Peyer's patch (tissue), 4 donors: ENCODE results near the gene CLEC16A. TPM values are rescaled to one million over a fixed set of nuclear protein-coding genes. Genes with fewer than 3 reads are reported as not detected.
A peak's percentile ranks its signal among the peaks of the same experiment; 100 is the strongest.

ENCODE experiments used
- DNase-seq, 3 donors: peaks; one replicate each; pipeline ENCODE4 v3.0.0-alpha.2; 2017 to 2019
- H3K27ac ChIP-seq, 4 donors: fragments of 200-600 bp; sonication (generic); one replicate each; pipeline ENCODE4 v1.5.1; 2016 to 2019
- H3K27me3 ChIP-seq, 2 donors: fragments of 200-600 bp; sonication (generic); one replicate each; pipeline ENCODE4 v1.5.1; 2019
- H3K36me3 ChIP-seq, 3 donors: fragments of 200-600 bp; sonication (generic); one replicate each; pipeline ENCODE4 v1.5.1; 2016 to 2019
- H3K4me1 ChIP-seq, 4 donors: fragments of 200-600 bp; sonication (generic); one replicate each; pipeline ENCODE4 v1.5.1; 2016 to 2019
- H3K4me3 ChIP-seq, 4 donors: fragments of 200-600 bp; sonication (generic); 1 replicate in 3 of 4; 2 replicates in 1 of 4; pipeline ENCODE4 v1.5.1; 2016 to 2019; ENCODE audit warnings: mild to moderate bottlenecking in 1 of 4
- H3K9me3 ChIP-seq, 4 donors: fragments of 200-600 bp; sonication (generic); one replicate each; pipeline ENCODE4 v1.5.1; 2016 to 2019; ENCODE audit warnings: mild to moderate bottlenecking in 1 of 4
- POLR2A ChIP-seq, 2 donors: fragments of 450-650 bp; IDR thresholded peaks; one replicate each; pipeline ENCODE4 v1.5.1; 2017; ENCODE audit warnings: antibody characterized with exemption in 2 of 2, mild to moderate bottlenecking in 2 of 2, moderate library complexity in 2 of 2
- total RNA-seq, 4 donors: library from RNA; depleted of rRNA; stranded (reverse); fragments of >200 nt; gene quantifications; one replicate each; pipeline ENCODE4 v1.1.0, GENCODE V29; 2016
- TF ChIP-seq, protein P1 (sequence below), 6 experiments: fragments of 450-650 bp in 4 of 6; fragments of 200-600 bp in 2 of 6; sonication (generic) in 1 of 6; IDR thresholded peaks; one replicate each; pipeline ENCODE4 v1.5.1; 2017 to 2019; ENCODE audit warnings: antibody characterized with exemption in 6 of 6, mild to moderate bottlenecking in 3 of 6, moderate library complexity in 1 of 6

CLEC16A gene
- total RNA-seq, 4 donors from 2014 or later: 37.8 to 139 (median 64.3) TPM

DNA sequence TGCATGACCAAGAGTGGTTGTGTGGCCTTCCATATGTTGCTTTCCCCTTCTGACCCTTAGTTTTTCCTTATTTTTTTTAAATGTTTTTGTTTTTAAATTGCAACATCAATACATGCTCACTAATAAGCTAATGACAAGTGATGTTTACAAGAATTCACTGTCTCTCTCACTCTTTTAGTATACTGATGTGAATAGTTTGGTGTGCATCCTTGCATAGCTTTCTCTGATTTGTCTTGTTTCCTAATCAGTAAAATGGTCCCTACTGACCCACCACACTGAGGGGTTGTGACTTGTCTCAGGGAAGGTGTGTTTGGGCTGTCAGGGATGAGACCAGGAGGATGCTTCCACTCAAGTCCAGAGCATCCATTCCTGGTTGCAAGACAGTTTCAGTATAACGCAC is 41.4 kb upstream of the CLEC16A start:
- Histone ChIP-seq H3K27me3 (no peaks in the 10 kb centered on the region), H3K4me1 (no peaks in the 10 kb centered on the region), H3K27ac (no peak overlapping the region), H3K9me3 (no peaks in the 10 kb centered on the region), H3K36me3 (peaks cover 0 to 59% (median 0%) of the 10 kb centered on the region in 3 donors), H3K4me3 (no peak overlapping the region)
- TF ChIP-seq, protein P1, sequence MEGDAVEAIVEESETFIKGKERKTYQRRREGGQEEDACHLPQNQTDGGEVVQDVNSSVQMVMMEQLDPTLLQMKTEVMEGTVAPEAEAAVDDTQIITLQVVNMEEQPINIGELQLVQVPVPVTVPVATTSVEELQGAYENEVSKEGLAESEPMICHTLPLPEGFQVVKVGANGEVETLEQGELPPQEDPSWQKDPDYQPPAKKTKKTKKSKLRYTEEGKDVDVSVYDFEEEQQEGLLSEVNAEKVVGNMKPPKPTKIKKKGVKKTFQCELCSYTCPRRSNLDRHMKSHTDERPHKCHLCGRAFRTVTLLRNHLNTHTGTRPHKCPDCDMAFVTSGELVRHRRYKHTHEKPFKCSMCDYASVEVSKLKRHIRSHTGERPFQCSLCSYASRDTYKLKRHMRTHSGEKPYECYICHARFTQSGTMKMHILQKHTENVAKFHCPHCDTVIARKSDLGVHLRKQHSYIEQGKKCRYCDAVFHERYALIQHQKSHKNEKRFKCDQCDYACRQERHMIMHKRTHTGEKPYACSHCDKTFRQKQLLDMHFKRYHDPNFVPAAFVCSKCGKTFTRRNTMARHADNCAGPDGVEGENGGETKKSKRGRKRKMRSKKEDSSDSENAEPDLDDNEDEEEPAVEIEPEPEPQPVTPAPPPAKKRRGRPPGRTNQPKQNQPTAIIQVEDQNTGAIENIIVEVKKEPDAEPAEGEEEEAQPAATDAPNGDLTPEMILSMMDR (IDR thresholded peaks at IDR 0.05): no peak
- TF ChIP-seq POLR2A (IDR thresholded peaks at IDR 0.05): no peak
- DNase-seq: no peak

DNA sequence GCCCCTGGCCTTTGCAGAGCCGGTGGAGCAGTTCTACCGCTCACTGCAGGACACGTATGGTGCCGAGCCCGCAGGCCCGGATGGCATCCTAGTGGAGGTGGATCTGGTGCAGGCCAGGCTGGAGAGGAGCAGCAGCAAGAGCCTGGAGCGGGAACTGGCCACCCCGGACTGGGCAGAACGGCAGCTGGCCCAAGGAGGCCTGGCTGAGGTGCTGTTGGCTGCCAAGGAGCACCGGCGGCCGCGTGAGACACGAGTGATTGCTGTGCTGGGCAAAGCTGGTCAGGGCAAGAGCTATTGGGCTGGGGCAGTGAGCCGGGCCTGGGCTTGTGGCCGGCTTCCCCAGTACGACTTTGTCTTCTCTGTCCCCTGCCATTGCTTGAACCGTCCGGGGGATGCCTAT is 37.9 kb upstream of the CLEC16A start:
- DNase-seq: no peak
- no peak for TF ChIP-seq POLR2A (IDR thresholded peaks at IDR 0.05)
- Histone ChIP-seq H3K4me3 (no peak overlapping the region), H3K27me3 (no peaks in the 10 kb centered on the region), H3K9me3 (no peaks in the 10 kb centered on the region), H3K4me1 (no peaks in the 10 kb centered on the region), H3K36me3 (peaks cover 0 to 48% (median 0%) of the 10 kb centered on the region in 3 donors), H3K27ac (no peak overlapping the region)

DNA sequence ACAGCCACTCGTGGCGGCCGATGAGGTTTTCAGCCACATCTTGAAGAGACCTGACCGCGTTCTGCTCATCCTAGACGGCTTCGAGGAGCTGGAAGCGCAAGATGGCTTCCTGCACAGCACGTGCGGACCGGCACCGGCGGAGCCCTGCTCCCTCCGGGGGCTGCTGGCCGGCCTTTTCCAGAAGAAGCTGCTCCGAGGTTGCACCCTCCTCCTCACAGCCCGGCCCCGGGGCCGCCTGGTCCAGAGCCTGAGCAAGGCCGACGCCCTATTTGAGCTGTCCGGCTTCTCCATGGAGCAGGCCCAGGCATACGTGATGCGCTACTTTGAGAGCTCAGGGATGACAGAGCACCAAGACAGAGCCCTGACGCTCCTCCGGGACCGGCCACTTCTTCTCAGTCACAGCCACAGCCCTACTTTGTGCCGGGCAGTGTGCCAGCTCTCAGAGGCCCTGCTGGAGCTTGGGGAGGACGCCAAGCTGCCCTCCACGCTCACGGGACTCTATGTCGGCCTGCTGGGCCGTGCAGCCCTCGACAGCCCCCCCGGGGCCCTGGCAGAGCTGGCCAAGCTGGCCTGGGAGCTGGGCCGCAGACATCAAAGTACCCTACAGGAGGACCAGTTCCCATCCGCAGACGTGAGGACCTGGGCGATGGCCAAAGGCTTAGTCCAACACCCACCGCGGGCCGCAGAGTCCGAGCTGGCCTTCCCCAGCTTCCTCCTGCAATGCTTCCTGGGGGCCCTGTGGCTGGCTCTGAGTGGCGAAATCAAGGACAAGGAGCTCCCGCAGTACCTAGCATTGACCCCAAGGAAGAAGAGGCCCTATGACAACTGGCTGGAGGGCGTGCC is 37.2 kb upstream of the CLEC16A start:
- Histone ChIP-seq H3K4me3 (no peak overlapping the region), H3K27me3 (no peaks in the 10 kb centered on the region), H3K36me3 (peaks cover 0 to 41% (median 0%) of the 10 kb centered on the region in 3 donors), H3K27ac (no peak overlapping the region), H3K9me3 (no peaks in the 10 kb centered on the region), H3K4me1 (no peaks in the 10 kb centered on the region)
- no peak for TF ChIP-seq POLR2A (IDR thresholded peaks at IDR 0.05)
- TF ChIP-seq, protein P1 (IDR thresholded peaks at IDR 0.05): no peak
- no peak for DNase-seq

DNA sequence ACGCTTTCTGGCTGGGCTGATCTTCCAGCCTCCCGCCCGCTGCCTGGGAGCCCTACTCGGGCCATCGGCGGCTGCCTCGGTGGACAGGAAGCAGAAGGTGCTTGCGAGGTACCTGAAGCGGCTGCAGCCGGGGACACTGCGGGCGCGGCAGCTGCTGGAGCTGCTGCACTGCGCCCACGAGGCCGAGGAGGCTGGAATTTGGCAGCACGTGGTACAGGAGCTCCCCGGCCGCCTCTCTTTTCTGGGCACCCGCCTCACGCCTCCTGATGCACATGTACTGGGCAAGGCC is 36.7 kb upstream of the CLEC16A start:
- H3K27me3 ChIP-seq: no peaks in the 10 kb centered on the region
- no peaks in the 10 kb centered on the region for H3K4me1 ChIP-seq
- H3K9me3 ChIP-seq: no peaks in the 10 kb centered on the region
- H3K4me3 ChIP-seq: no peak overlapping the region
- DNase-seq: no peak
- H3K27ac ChIP-seq: no peak overlapping the region
- TF ChIP-seq, protein P1 (IDR thresholded peaks at IDR 0.05): no peak
- TF ChIP-seq POLR2A (IDR thresholded peaks at IDR 0.05): no peak
- peaks cover 0 to 35% (median 0%) of the 10 kb centered on the region in 3 donors for H3K36me3 ChIP-seq

DNA sequence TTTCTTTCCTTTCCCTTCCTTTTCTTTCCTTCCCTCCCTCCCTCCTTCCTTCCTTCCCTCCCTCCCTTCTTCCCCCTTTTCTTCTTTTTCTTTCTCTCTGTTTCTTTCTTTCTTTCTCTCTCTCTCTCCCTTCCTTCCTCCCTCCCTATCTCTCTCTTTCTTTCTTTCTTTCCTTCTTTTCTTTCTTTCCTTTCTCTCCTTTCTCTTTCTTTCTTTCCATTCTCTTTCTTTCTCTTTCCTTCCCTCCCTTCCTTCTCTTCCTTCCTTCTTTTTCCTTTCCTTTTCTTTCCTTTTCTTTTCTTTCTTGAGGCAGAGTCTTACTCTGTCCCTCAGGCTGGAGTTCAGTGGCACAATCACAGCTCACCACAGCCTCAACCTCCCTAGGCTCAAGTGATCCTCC is 33.1 kb upstream of the CLEC16A start:
- Histone ChIP-seq H3K9me3 (no peaks in the 10 kb centered on the region), H3K27ac (peak overlapping the region in 1 of 4 donors; percentile 62), H3K4me1 (peaks cover 0 to 6% (median 0%) of the 10 kb centered on the region in 4 donors), H3K36me3 (peaks cover 0 to 23% (median 0%) of the 10 kb centered on the region in 3 donors), H3K4me3 (no peak overlapping the region), H3K27me3 (no peaks in the 10 kb centered on the region)
- TF ChIP-seq, protein P1 (IDR thresholded peaks at IDR 0.05): no peak
- no peak for TF ChIP-seq POLR2A (IDR thresholded peaks at IDR 0.05)
- no peak for DNase-seq

DNA sequence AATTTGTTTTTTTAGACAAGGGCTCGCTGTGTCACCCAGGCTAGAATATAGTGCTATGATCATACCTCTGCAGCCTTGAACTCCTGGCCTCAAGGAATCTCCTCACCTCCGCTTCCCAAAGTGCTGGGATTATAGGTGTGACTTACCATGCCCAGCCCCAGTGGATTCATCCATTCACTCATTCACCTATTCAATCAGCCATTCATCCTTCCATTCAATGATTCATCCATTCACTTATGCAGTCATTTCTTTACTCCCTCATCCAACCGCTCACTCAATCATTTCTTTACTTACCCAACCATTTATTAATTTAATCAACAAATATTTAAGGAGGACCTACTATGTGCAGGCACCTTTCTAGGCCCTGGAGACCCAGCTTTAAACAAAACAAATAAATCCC is 27.8 kb upstream of the CLEC16A start:
- H3K36me3 ChIP-seq: no peaks in the 10 kb centered on the region
- TF ChIP-seq, protein P1 (IDR thresholded peaks at IDR 0.05): no peak
- no peak for TF ChIP-seq POLR2A (IDR thresholded peaks at IDR 0.05)
- H3K9me3 ChIP-seq: no peaks in the 10 kb centered on the region
- no peak for DNase-seq
- peaks cover 0 to 17% (median 2%) of the 10 kb centered on the region in 4 donors for H3K4me1 ChIP-seq
- no peaks in the 10 kb centered on the region for H3K27me3 ChIP-seq
- peak overlapping the region; percentile 2 to 78 (median 42) for H3K27ac ChIP-seq
- H3K4me3 ChIP-seq: no peak overlapping the region
